GM12878 (cell line): ENCODE data around the gene PTGR2. TPM values are rescaled to one million over a fixed set of nuclear protein-coding genes. Genes with fewer than 3 reads are reported as not detected.

ENCODE experiments used
- ATF7 ChIP-seq: fragments of 450-650 bp; IDR thresholded peaks from 2 replicates; pipeline ENCODE4 v1.6.1; 2016; ENCODE audit warnings: low read depth, mild to moderate bottlenecking
- BCLAF1 ChIP-seq: fragments of 450-650 bp; IDR thresholded peaks from 2 replicates; pipeline ENCODE4 v1.6.1; 2017; ENCODE audit warnings: antibody characterized with exemption, mild to moderate bottlenecking, moderate library complexity
- BHLHE40 ChIP-seq, 2 experiments: fragments of 450-650 bp in 1 of 2; IDR thresholded peaks; 2 replicates each; pipeline ENCODE4 v1.6.1; 2011 to 2017; ENCODE audit warnings: low read depth in 2 of 2, borderline replicate concordance in 1 of 2, improper control_type of control experiment in 1 of 2, low read length in 1 of 2, mild to moderate bottlenecking in 1 of 2
- CUX1 ChIP-seq: IDR thresholded peaks from 2 replicates; pipeline ENCODE4 v1.6.1; 2012; ENCODE audit warnings: improper control_type of control experiment, low read depth, low read length; ENCODE audit not compliant: insufficient replicate concordance
- FOXK2 ChIP-seq: fragments of 450-650 bp; IDR thresholded peaks from 2 replicates; pipeline ENCODE4 v1.6.1; 2017; ENCODE audit warnings: mild to moderate bottlenecking, moderate library complexity
- GATAD2B ChIP-seq: fragments of 450-650 bp; conservative IDR thresholded peaks from 2 replicates; pipeline ENCODE4 v1.6.1; 2017; ENCODE audit warnings: low read depth, mild to moderate bottlenecking, moderate library complexity
- HDGF ChIP-seq: fragments of 450-650 bp; IDR thresholded peaks from 2 replicates; pipeline ENCODE4 v1.6.1; 2016; ENCODE audit warnings: antibody characterized with exemption
- KAT2A ChIP-seq: conservative IDR thresholded peaks from 2 replicates; pipeline ENCODE4 v1.6.1; 2011; ENCODE audit warnings: low read depth, low read length; ENCODE audit not compliant: control insufficient read depth
- MEF2B ChIP-seq: fragments of 450-650 bp; IDR thresholded peaks from 2 replicates; pipeline ENCODE4 v1.6.1; 2018; ENCODE audit warnings: mild to moderate bottlenecking, moderate library complexity; ENCODE audit not compliant: partially characterized antibody, poor library complexity, severe bottlenecking
- MLLT1 ChIP-seq: fragments of 450-650 bp; IDR thresholded peaks from 2 replicates; pipeline ENCODE4 v1.6.1; 2016; ENCODE audit warnings: mild to moderate bottlenecking
- MYB ChIP-seq: fragments of 150-350 bp; IDR thresholded peaks from 2 replicates; pipeline ENCODE4 v1.6.1; 2014; ENCODE audit warnings: mild to moderate bottlenecking, low read depth, low read length, borderline replicate concordance
- NR2C1 ChIP-seq: fragments of 450-650 bp; IDR thresholded peaks from 2 replicates; pipeline ENCODE4 v1.6.1; 2017; ENCODE audit warnings: antibody characterized with exemption, mild to moderate bottlenecking, moderate library complexity
- SIN3A ChIP-seq: IDR thresholded peaks from 2 replicates; pipeline ENCODE4 v1.6.1; 2012; ENCODE audit warnings: low read depth, low read length, improper control_type of control experiment
- SMAD1 ChIP-seq: fragments of 450-650 bp; IDR thresholded peaks from 2 replicates; pipeline ENCODE4 v1.6.1; 2018; ENCODE audit warnings: mild to moderate bottlenecking, low read depth; ENCODE audit not compliant: partially characterized antibody
- TCF3 ChIP-seq: IDR thresholded peaks from 2 replicates; pipeline ENCODE4 v1.6.1; 2012; ENCODE audit warnings: low read depth, mild to moderate bottlenecking, low read length, borderline replicate concordance; ENCODE audit not compliant: insufficient read depth
- ZNF217 ChIP-seq: fragments of 450-650 bp; IDR thresholded peaks from 2 replicates; pipeline ENCODE4 v1.6.1; 2017; ENCODE audit warnings: antibody characterized with exemption, mild to moderate bottlenecking
- ZNF24 ChIP-seq: fragments of 450-650 bp; IDR thresholded peaks from 2 replicates; pipeline ENCODE4 v1.6.1; 2017; ENCODE audit warnings: antibody characterized with exemption, mild to moderate bottlenecking
- ZNF274 ChIP-seq: IDR thresholded peaks from one replicate; pipeline ENCODE4 v1.8.0; 2011; ENCODE audit not compliant: insufficient read length, insufficient read depth
- polyA plus RNA-seq, 11 experiments: library from polyadenylated mRNA; depleted of rRNA in 4 of 11; unstranded in 6 of 11; stranded (reverse) in 5 of 11; fragments of >200 nt; fragmentation: Nextera tagmentation in 4 of 11; fragmentation: Illumina TruSeq in 1 of 11; extraction: Ambion mirVana in 4 of 11; extraction: Trizol in 1 of 11; gene quantifications; 1 replicate in 1 of 11; 2 replicates in 10 of 11; pipeline versions ENCODE4 v1.2.1 to v1.2.3, GENCODE V29; 2011 to 2016; ENCODE audit warnings: inconsistent platforms in 2 of 11, missing spikeins in 2 of 11, low read depth in 1 of 11
- total RNA-seq, 4 experiments: library from RNA; depleted of rRNA in 3 of 4; stranded (reverse); fragments of >200 nt in 3 of 4; fragmentation: Illumina TruSeq in 1 of 4; extraction: Trizol in 1 of 4; gene quantifications; 2 replicates each; pipeline versions ENCODE4 v1.2.1 to v1.2.3, GENCODE V29; 2013 to 2021

Gene PTGR2
- total and polyA plus RNA-seq, 10 of the 15 experiments (the other 5 are each of a cell fraction or from before 2014, with no cell fraction given): 3.3 to 12.8 (median 8.4) TPM

GRCh38 chr14:73886449-73887317, 35.1 kb downstream of the PTGR2 start, which contains the start of gene ZNF410 (continued):
- TF ChIP-seq ATF7 (peak; percentile 96), BHLHE40 (IDR thresholded peaks at IDR 0.05; ENCODE audit: borderline replicate concordance in 1 of 2, low read depth in 2 of 2, low read length in 1 of 2) (peak; percentile 88 to 96), SMAD1 (peak; percentile 33), ZNF217 (no peak), ZNF274 (no peak), SIN3A (no peak), MEF2B (no peak), MYB (no peak), HDGF (peak; percentile 75; the same call in 1 of the 2 replicates), KAT2A (no peak), CUX1 (no peak), BCLAF1 (no peak), FOXK2 (no peak; the same call in none of the 2 replicates), ZNF24 (no peak), GATAD2B (peak; percentile 88), MLLT1 (no peak), TCF3 (no peak), NR2C1 (no peak; the same call in 1 of the 2 replicates)
